ENCODE data around the gene TLE2.
"Not testable (repeated sequence)": the region's sequence is repeated elsewhere in the genome, so short reads cannot be mapped to it uniquely, and the experiment has no call there.

The TLE2 gene

GRCh38 chr19:3055741-3056416 lies 26.8 kb upstream of the TLE2 start:
- DNase-seq = peak; percentile 52

GRCh38 chr19:3054972-3055740 lies 26.1 kb upstream of the TLE2 start:
- peak; percentile 29 for DNase-seq

GRCh38 chr19:3054265-3054971 lies 25.3 kb upstream of the TLE2 start:
- DNase-seq = peak; percentile 19

GRCh38 chr19:3053780-3054179 lies 24.7 kb upstream of the TLE2 start:
- peak; percentile 50 for DNase-seq

DNA sequence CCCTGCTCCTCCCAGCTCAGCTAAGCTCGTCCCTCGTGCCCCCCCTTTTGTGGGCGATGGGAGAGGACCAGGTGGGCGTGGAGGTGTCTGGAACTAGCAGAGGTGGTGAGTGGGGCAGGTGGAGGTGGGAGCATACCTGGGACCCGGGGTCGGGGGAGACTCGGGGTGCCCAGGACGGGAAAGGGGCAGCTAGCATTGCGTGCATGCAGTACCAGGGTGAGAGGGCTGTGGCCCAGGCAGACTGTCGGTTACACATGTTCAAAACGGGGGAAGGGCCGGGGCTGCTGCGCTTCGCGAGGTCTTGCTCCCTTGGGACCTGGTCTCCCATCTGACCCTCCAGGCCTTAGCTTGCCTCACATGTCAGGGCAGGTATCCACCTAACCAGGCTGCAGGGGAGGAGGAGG lies 24.1 kb upstream of the TLE2 start:
- DNase-seq = no peak

GRCh38 chr19:3050016-3050415 lies 20.9 kb upstream of the TLE2 start:
- DNase-seq = not testable (repeated sequence)

GRCh38 chr19:3049089-3049488 lies 20.0 kb upstream of the TLE2 start:
- no peak for DNase-seq

- peak; percentile 33 for DNase-seq
These were observed 19.1 kb upstream of the TLE2 start for GRCh38 chr19:3048190-3048533.

DNA sequence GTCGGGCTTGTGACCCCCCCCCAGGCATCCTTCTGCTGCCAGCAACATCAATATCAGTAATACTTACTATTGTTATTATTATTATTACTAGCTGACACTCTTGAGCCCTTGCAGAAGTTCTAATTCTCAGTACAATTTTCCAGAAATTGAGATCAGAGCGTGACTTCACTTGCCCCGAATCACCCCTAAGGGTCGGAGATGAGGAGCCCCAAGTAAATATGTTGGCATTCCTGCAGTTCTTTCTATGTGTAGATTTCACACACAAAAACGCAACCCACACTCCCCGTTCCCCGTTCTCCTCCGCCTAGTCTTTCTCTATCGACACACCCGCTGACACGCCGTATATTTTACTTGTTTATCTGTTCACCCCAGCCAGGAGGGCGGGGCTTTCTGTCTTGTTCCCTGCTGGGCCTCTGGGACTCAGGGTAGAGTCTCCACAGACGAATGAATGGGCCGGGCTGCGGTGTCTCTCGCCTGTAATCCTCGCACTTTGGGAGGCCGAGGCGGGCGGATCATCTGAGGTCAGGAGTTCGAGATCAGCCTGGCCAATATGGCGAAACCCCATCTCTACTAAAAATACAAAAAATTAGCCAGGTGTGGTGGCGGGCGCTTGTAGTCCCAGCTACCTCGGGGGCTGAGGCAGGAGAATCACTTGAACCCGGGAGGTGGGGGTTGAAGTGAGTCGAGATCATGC lies 18.6 kb upstream of the TLE2 start:
- peak; percentile 94 for DNase-seq

DNA sequence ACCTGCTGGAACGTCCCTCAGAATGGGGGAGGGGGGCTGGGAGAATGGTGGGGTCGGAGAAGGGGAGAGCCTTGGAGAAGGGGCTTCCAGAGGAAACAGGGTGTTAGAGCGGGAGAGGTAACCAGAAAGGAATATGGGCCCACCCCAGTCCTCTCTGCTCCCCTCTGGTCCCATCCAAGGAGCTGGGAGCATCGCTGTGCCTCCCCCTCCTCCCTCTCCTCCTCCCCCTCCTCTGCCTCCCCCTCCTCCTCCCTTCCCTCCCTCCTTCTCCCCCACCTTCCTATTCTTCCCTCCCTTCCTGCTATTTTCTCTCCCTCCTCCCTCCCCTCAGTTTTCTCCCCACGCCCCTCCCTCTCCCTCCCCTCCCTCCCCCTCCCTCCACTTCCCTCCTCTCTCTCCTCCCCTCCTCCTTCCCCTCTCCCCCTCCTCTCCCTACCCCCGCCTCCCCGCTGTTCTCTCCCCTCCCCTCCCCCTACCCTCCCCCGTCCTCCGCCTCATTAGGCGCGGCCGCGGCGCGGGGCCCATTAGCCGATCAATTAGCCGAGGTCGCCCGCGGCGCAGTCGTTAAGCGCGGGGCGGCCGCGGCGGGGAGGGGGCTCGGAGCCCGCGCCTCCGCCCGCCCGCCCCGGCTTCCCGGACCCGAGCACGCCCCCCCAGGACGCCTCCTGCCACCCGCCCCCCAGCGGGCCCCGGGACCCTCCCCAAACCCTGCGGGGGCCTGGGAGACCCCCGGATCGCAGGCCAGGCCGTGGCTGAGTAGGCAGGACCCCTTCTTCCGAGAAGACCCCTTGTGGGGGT lies 17.8 kb upstream of the TLE2 start:
- peak; percentile 91 for DNase-seq

DNA sequence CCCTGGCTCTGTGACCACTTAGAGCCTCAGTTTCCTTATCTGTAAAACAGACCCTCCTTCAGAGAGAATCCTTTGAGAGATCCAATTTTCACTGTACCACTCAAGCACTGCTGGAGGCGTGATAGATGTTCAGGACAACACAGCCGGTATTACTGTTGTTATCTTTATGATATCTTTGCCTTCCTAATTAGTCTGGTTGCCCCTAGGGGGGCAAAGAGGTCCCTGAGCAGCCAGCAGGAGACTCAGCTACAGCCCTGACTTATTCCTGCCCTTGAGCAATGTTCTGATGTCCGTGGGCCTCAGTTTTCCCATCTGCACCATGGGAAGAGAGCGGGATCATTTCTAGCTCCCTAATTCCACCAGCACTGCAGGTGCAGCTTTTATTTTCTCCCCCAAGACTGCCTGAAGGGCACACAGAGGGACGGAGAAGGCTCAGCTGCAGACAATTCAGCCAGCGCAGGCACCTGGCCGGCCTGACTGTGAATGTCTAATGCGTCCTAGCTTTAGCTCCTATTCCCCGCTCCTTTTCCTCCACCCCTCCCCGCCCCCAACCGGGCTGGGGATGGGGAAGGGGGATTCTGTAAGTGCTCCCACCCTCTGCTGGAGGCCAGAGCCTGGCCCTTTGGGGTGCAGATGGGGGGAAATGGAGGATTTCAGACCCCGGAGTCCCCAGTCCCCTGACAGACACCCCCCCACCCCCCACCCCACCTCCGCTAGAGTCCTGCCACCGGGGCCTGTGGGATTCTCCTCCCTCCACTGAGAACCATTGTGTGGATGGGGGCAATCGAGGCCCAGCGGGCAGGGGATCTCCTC lies 17.0 kb upstream of the TLE2 start:
- DNase-seq = peak; percentile 39

DNA sequence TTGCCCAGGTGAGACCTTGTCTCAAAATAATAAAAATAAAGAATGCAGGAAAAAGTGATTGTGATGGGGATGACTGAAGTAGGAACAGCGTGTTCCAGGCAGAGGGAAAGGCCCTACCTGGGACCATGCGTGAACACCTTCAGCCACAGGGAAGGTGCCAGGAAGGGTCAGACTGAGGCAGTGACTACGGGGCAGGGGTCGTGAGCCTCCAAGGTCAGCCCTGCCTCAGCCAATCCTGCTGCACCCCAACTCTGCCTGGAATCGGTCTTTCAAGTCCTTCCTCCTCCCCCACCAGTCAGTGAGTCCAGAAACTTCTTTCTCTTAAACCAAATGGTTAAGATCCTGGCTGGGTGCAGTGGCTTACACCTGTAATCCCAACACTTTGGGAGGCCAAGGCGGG lies 16.1 kb upstream of the TLE2 start:
- no peak for DNase-seq

GRCh38 chr19:3042621-3043267 lies 13.7 kb upstream of the TLE2 start:
- no peak for DNase-seq

DNA sequence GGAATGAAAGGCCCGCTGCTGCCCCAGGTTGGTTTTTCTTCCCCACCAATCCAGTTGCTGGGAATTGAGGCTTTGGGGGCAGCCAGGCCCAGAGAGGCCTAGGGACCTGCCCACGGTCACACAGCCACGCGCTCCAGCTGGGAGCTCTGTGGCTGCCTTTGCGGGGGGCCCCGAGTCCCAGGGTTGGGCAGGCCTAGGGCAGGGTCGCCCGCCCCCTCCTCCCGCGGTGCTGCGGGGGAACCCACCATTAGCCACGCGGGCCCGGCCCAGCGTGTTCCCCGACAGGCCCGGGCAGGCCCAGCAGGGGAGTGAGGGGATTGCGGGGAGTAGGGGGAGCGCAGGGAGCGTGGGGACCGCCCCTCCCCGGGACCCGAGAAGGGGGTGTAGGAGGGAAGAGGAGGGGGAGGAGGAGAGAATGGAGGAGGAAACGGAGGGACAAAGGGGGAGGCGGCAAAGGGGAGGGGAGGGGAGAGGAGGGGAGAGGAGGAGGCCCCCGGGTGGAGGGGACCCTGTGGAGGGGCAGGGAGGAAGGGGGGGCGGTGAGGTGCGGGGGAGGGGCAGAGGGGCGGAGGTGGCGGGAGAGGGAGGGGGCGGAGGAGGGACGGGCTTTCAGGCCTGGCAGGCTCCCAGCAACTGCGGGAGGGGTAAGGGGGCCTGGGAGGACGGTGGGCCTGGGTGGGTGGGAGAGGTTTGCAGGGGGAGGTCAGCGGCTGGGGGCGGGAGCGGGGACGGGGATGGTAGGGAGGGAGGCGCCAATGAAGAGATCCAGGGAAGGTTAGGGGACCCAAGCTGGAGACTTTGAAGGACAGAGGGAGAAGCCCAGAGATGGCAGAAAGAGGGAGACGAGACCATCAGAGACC lies 12.9 kb upstream of the TLE2 start:
- DNase-seq = peak; percentile 84

DNA sequence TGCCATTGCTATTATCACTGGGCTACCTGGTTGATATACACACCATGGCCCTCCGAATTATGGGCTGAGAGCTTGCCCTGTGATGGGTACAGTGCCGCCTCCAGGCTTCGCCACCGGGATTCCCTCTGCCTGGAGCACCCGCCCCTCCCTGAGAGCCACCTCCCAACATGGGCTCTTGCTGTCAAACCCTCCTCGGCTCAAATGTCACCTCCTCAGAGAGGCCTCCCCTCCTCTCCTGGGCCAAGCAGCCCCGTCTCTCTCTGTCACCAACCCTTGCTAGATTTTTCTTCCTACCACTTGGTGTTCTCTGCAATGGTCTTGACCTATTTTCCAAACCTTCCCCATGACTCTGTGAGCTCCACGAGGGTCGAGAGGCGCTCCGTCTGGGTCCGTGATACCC lies 12.2 kb upstream of the TLE2 start:
- DNase-seq = peak; percentile 52

- DNase-seq = no peak
These were observed 10.6 kb upstream of the TLE2 start for GRCh38 chr19:3039641-3040077.

GRCh38 chr19:3039125-3039524 lies 10.0 kb upstream of the TLE2 start:
- DNase-seq = no peak

DNA sequence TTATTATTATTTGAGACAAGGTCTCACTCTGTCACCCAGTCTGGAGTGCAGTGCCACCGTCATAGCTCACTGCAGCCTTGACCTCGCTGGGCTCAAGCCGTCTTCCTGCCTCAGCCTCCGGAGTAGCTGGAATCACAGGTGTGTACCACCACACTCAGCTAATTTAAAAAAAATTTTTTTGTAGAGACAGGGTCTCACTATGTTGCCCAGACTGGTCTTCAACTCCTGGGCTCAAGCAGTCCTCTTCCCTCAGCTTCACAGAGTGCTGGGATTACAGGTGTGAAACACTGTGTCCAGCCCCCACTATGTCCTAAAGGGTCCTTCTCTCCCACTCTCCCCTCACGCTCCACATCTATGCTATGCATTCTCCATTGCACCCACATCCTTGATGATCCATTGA lies 9.1 kb upstream of the TLE2 start:
- DNase-seq = no peak

DNA sequence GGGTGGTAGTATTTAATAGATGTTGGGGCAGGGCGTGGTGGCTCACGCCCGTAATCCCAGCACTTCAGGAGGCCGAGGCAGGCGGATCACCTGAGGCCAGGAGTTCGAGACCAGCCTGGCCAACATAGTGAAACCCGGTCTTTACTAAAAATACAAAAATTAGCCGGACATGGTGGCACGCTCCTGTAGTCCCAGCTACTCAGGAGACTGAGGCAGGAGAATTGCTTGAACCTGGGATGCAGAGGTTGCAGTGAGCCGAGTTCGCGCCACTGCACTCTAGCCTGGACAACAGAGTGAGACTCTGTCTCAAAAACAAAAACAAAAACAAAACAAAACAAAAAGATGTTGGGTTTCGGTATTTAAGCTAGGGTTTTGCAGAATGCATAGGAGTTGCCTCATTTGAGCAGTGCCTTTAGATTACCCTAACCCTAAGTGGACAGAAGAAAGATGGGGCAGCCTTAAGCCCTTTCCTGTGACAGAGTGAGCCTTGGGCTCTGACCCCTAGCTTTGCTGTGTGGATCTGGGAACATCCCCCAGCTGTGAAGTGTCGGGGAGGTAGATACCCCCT lies 8.0 kb upstream of the TLE2 start:
- not testable (repeated sequence) for DNase-seq

All from eye (tissue), 1 donor.